ENCODE measurements around the gene RIC8A. TPM values are rescaled to one million over a fixed set of nuclear protein-coding genes. Genes with fewer than 3 reads are reported as not detected.

The RIC8A gene
- total RNA-seq, 4 donors from 2014 or later: 69.0 to 118 (median 101) TPM

- Histone ChIP-seq H3K4me3 (no peak overlapping the region), H3K36me3 (peaks cover 0 to 40% (median 3%) of the 10 kb centered on the region in 3 donors), H3K27me3 (no peaks in the 10 kb centered on the region), H3K27ac (no peak overlapping the region), H3K4me1 (no peaks in the 10 kb centered on the region), H3K9me3 (no peaks in the 10 kb centered on the region)
- 87 to 90% methylated on average over 10 of the region's 10 CpGs for WGBS, 2 donors
- no peak for DNase-seq (ENCODE audit: low spot score in 2 of 2)
- no peak for TF ChIP-seq EP300 (IDR thresholded peaks at IDR 0.05)
- no peak for TF ChIP-seq POLR2A (IDR thresholded peaks at IDR 0.05)
- TF ChIP-seq, protein P1, sequence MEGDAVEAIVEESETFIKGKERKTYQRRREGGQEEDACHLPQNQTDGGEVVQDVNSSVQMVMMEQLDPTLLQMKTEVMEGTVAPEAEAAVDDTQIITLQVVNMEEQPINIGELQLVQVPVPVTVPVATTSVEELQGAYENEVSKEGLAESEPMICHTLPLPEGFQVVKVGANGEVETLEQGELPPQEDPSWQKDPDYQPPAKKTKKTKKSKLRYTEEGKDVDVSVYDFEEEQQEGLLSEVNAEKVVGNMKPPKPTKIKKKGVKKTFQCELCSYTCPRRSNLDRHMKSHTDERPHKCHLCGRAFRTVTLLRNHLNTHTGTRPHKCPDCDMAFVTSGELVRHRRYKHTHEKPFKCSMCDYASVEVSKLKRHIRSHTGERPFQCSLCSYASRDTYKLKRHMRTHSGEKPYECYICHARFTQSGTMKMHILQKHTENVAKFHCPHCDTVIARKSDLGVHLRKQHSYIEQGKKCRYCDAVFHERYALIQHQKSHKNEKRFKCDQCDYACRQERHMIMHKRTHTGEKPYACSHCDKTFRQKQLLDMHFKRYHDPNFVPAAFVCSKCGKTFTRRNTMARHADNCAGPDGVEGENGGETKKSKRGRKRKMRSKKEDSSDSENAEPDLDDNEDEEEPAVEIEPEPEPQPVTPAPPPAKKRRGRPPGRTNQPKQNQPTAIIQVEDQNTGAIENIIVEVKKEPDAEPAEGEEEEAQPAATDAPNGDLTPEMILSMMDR (IDR thresholded peaks at IDR 0.05): no peak
These were observed 18.4 kb downstream of the RIC8A start for GRCh38 chr11:225734-226453.

- TF ChIP-seq POLR2A (IDR thresholded peaks at IDR 0.05) (no peak), EP300 (IDR thresholded peaks at IDR 0.05) (no peak)
- TF ChIP-seq, protein P1 (IDR thresholded peaks at IDR 0.05): no peak
- DNase-seq (ENCODE audit: low spot score in 2 of 2): no peak
- H3K27me3 ChIP-seq: no peaks in the 10 kb centered on the region
- no peaks in the 10 kb centered on the region for H3K4me1 ChIP-seq
- 76 to 80% methylated on average over 6 of the region's 6 CpGs for WGBS, 2 donors
- H3K36me3 ChIP-seq: peaks cover 0 to 37% (median 3%) of the 10 kb centered on the region in 3 donors
- no peak overlapping the region for H3K4me3 ChIP-seq
- H3K27ac ChIP-seq: no peak overlapping the region
- no peaks in the 10 kb centered on the region for H3K9me3 ChIP-seq
These were observed 20.4 kb downstream of the RIC8A start for GRCh38 chr11:227824-228379.

GRCh38 chr11:230431-230830 lies 22.9 kb downstream of the RIC8A start:
- H3K27ac ChIP-seq: no peak overlapping the region
- H3K4me1 ChIP-seq: peaks cover 0 to 13% (median 3%) of the 10 kb centered on the region in 4 donors
- H3K27me3 ChIP-seq: no peaks in the 10 kb centered on the region
- 93 to 95% methylated on average over 10 of the region's 10 CpGs for WGBS, 2 donors
- no peaks in the 10 kb centered on the region for H3K9me3 ChIP-seq
- TF ChIP-seq, protein P1 (IDR thresholded peaks at IDR 0.05): no peak
- no peak for TF ChIP-seq POLR2A (IDR thresholded peaks at IDR 0.05)
- TF ChIP-seq EP300 (IDR thresholded peaks at IDR 0.05): no peak
- DNase-seq (ENCODE audit: low spot score in 2 of 2): no peak
- H3K4me3 ChIP-seq: no peak overlapping the region
- peaks cover 0 to 25% (median 0%) of the 10 kb centered on the region in 3 donors for H3K36me3 ChIP-seq

- Histone ChIP-seq H3K4me3 (no peak overlapping the region), H3K36me3 (peaks cover 0 to 25% (median 0%) of the 10 kb centered on the region in 3 donors), H3K4me1 (peaks cover 0 to 24% (median 10%) of the 10 kb centered on the region in 4 donors), H3K27me3 (no peaks in the 10 kb centered on the region), H3K9me3 (no peaks in the 10 kb centered on the region), H3K27ac (no peak overlapping the region)
- WGBS, 2 donors: 81 to 84% methylated on average over 20 of the region's 20 CpGs
- DNase-seq (ENCODE audit: low spot score in 2 of 2): no peak
- TF ChIP-seq EP300 (IDR thresholded peaks at IDR 0.05): no peak
- TF ChIP-seq POLR2A (IDR thresholded peaks at IDR 0.05): no peak
- TF ChIP-seq, protein P1 (IDR thresholded peaks at IDR 0.05): no peak
These were observed 25.5 kb downstream of the RIC8A start for GRCh38 chr11:232783-233565.
